Activated T-cell treated with anti-CD3 and anti-CD28 coated beads for 1 hour (primary cell): ENCODE data around the gene ARMC10.
"Not testable (repeated sequence)": the region's sequence is repeated elsewhere in the genome, so short reads cannot be mapped to it uniquely, and the experiment has no call there.

Source experiments
- DNase-seq: peaks from one replicate; pipeline ENCODE4 v3.0.0-alpha.2; 2020; ENCODE audit warnings: low read depth

The ARMC10 gene

GRCh38 chr7:103124429-103124979 lies 49.6 kb downstream of the ARMC10 start:
- no peak for DNase-seq

GRCh38 chr7:103127006-103127405 lies 52.1 kb downstream of the ARMC10 start:
- DNase-seq: no peak

GRCh38 chr7:103129702-103130549 lies 55.0 kb downstream of the ARMC10 start:
- no peak for DNase-seq

- no peak for DNase-seq
Observed at GRCh38 chr7:103130901-103131624, 56.1 kb downstream of the ARMC10 start.

GRCh38 chr7:103132995-103133688 lies 58.2 kb downstream of the ARMC10 start:
- no peak for DNase-seq

GRCh38 chr7:103134836-103135554 lies 60.1 kb downstream of the ARMC10 start:
- DNase-seq: no peak

- DNase-seq: no peak
Observed at GRCh38 chr7:103140061-103140460, 65.1 kb downstream of the ARMC10 start.

- no peak for DNase-seq
Observed at GRCh38 chr7:103140685-103141084, 65.7 kb downstream of the ARMC10 start.

- no peak for DNase-seq
Observed at GRCh38 chr7:103141753-103142404, 66.9 kb downstream of the ARMC10 start.

GRCh38 chr7:103142494-103142893 lies 67.6 kb downstream of the ARMC10 start:
- DNase-seq: no peak

GRCh38 chr7:103143868-103144267 lies 68.9 kb downstream of the ARMC10 start:
- no peak for DNase-seq

- not testable (repeated sequence) for DNase-seq
Observed at GRCh38 chr7:103144754-103145153, 69.8 kb downstream of the ARMC10 start.

- no peak for DNase-seq
Observed at GRCh38 chr7:103148131-103148993, 73.4 kb downstream of the ARMC10 start.
